Activated naive CD8-positive, alpha-beta T cell treated with anti-CD3 and anti-CD28 coated beads for 36 hours (primary cell): Measurements from ENCODE around the gene PTPRD. TPM values are rescaled to one million over a fixed set of nuclear protein-coding genes. Genes with fewer than 3 reads are reported as not detected.

Source experiments
- DNase-seq: peaks from one replicate; pipeline ENCODE4 v3.0.0; 2021
- H3K27ac Mint-ChIP-seq: one replicate; pipeline ENCODE4 v1.8.0; 2022; ENCODE audit warnings: mild to moderate bottlenecking, moderate library complexity, mixed read lengths
- H3K27me3 Mint-ChIP-seq: one replicate; pipeline ENCODE4 v1.8.0; 2022; ENCODE audit warnings: mild to moderate bottlenecking, mixed read lengths
- H3K36me3 Mint-ChIP-seq: one replicate; pipeline ENCODE4 v1.8.0; 2021; ENCODE audit warnings: mild to moderate bottlenecking, mixed read lengths
- H3K4me1 Mint-ChIP-seq: one replicate; pipeline ENCODE4 v1.8.0; 2021; ENCODE audit warnings: mixed read lengths
- H3K4me3 Mint-ChIP-seq: one replicate; pipeline ENCODE4 v1.8.0; 2022; ENCODE audit warnings: mild to moderate bottlenecking, moderate library complexity, mixed read lengths
- H3K9me3 Mint-ChIP-seq: one replicate; pipeline ENCODE4 v1.8.0; 2022; ENCODE audit warnings: mixed read lengths
- total RNA-seq, 2 experiments: library from RNA; stranded (reverse); gene quantifications; one replicate each; pipeline ENCODE4 v1.2.3, GENCODE V29; 2021

The PTPRD gene
- total RNA-seq, 2 experiments from 2014 or later, result 0.16 to 0.18 TPM

GRCh38 chr9:8366161-8366926 lies 2246.5 kb downstream of the PTPRD start:
- no peak for DNase-seq
- H3K9me3 Mint-ChIP-seq, result no peaks in the 10 kb centered on the region
- H3K4me1 Mint-ChIP-seq, result peaks cover 8% of the 10 kb centered on the region
- H3K27ac Mint-ChIP-seq, result no peak overlapping the region
- no peaks in the 10 kb centered on the region for H3K36me3 Mint-ChIP-seq
- H3K4me3 Mint-ChIP-seq, result no peak overlapping the region
- H3K27me3 Mint-ChIP-seq, result peaks cover 5% of the 10 kb centered on the region

DNA sequence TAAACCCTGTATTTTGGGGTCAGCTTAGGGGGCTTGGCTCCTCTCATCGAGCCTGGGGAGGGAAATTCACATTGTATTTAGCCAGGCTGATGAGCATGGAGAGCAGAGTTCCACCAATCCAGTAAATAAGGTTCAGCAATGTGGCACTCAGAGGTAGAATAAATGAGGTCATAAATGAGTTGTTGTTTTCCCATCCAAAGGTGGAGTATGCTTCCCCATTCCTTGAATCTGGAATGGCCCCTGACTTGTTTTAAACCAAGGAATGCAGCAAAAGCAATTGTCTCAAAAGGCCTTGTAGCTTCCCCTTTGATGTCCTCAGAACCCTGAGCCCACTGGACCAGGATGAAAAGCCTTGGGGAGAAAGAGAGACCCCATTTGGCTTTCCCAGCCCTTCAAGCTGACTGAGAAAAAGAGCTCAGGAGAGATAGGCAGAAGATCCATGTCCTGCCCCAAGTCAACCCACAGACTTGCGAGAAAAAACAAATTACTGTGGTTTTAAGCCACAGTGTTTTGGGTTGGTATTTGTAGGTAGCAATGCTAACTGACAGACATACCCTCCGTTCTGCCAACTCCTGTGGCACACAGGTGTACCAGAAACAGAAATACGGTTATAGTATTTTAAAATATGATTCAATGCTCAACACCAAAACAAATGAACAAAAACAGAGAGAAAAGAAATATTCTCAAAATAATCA lies 2247.2 kb downstream of the PTPRD start:
- DNase-seq, result no peak
- peaks cover 8% of the 10 kb centered on the region for H3K4me1 Mint-ChIP-seq
- no peak overlapping the region for H3K27ac Mint-ChIP-seq
- H3K36me3 Mint-ChIP-seq, result no peaks in the 10 kb centered on the region
- H3K27me3 Mint-ChIP-seq, result peaks cover 5% of the 10 kb centered on the region
- H3K9me3 Mint-ChIP-seq, result no peaks in the 10 kb centered on the region
- no peak overlapping the region for H3K4me3 Mint-ChIP-seq

- peaks cover 5% of the 10 kb centered on the region for H3K27me3 Mint-ChIP-seq
- H3K36me3 Mint-ChIP-seq, result no peaks in the 10 kb centered on the region
- no peak overlapping the region for H3K4me3 Mint-ChIP-seq
- peaks cover 8% of the 10 kb centered on the region for H3K4me1 Mint-ChIP-seq
- H3K27ac Mint-ChIP-seq, result no peak overlapping the region
- no peaks in the 10 kb centered on the region for H3K9me3 Mint-ChIP-seq
- no peak for DNase-seq
These were observed 2247.8 kb downstream of the PTPRD start for GRCh38 chr9:8365029-8365428.

- Mint-ChIP-seq H3K4me3 (no peak overlapping the region), H3K9me3 (no peaks in the 10 kb centered on the region), H3K27me3 (peaks cover 5% of the 10 kb centered on the region), H3K4me1 (peaks cover 8% of the 10 kb centered on the region), H3K36me3 (no peaks in the 10 kb centered on the region), H3K27ac (no peak overlapping the region)
- no peak for DNase-seq
These were observed 2248.6 kb downstream of the PTPRD start for GRCh38 chr9:8364026-8364752.

DNA sequence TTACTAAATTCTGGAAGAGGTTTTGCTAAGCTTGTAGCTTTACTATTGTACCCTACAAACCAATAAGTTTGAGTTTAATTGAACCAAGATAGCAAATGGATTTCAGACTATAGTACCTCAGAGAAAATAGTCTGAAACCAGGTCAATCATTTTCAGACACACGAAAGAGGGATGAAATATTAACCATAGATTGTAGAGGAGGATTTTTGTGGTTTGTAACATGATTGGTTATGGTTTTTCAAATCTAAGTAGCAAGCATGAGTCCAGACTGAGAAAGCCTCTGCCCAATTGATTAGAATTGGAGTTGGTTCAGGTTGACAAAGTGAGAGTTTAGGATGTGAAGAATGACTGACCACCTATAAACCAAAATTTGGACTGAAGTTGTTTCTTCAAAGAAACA lies 2250.6 kb downstream of the PTPRD start:
- H3K9me3 Mint-ChIP-seq, result no peaks in the 10 kb centered on the region
- no peak for DNase-seq
- H3K27ac Mint-ChIP-seq, result no peak overlapping the region
- no peak overlapping the region for H3K4me3 Mint-ChIP-seq
- peaks cover 8% of the 10 kb centered on the region for H3K4me1 Mint-ChIP-seq
- peaks cover 5% of the 10 kb centered on the region for H3K27me3 Mint-ChIP-seq
- no peaks in the 10 kb centered on the region for H3K36me3 Mint-ChIP-seq

GRCh38 chr9:8361364-8361763 lies 2251.4 kb downstream of the PTPRD start:
- peaks cover 8% of the 10 kb centered on the region for H3K4me1 Mint-ChIP-seq
- no peaks in the 10 kb centered on the region for H3K9me3 Mint-ChIP-seq
- DNase-seq, result no peak
- no peaks in the 10 kb centered on the region for H3K36me3 Mint-ChIP-seq
- no peak overlapping the region for H3K4me3 Mint-ChIP-seq
- H3K27ac Mint-ChIP-seq, result no peak overlapping the region
- H3K27me3 Mint-ChIP-seq, result peaks cover 5% of the 10 kb centered on the region

GRCh38 chr9:8356406-8356805 lies 2256.4 kb downstream of the PTPRD start:
- Mint-ChIP-seq H3K36me3 (no peaks in the 10 kb centered on the region), H3K9me3 (no peaks in the 10 kb centered on the region), H3K27me3 (no peaks in the 10 kb centered on the region), H3K4me1 (no peaks in the 10 kb centered on the region), H3K4me3 (no peak overlapping the region), H3K27ac (no peak overlapping the region)
- DNase-seq, result no peak

DNA sequence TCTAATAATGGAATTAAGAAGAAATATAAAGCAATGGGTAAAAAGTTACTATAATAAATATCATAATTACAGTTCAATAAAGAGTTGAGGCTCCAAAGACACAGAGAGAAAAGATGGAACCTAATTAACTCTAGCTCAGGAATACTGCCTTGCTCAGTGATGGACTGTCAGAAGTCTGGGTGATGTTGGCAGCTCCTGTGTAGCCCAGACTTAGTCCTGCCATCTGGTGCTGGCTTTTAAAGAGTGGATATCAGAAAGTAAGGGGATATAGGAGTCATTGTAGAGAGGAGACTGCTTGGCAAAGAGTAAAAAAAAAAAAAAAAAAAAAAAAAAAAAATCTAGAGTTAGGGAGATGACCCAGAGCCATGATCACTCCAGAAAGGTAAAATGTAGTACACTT lies 2261.4 kb downstream of the PTPRD start:
- Mint-ChIP-seq H3K27me3 (no peaks in the 10 kb centered on the region), H3K36me3 (no peaks in the 10 kb centered on the region), H3K27ac (no peak overlapping the region), H3K4me1 (no peaks in the 10 kb centered on the region), H3K9me3 (no peaks in the 10 kb centered on the region), H3K4me3 (no peak overlapping the region)
- DNase-seq, result no peak

- H3K36me3 Mint-ChIP-seq, result no peaks in the 10 kb centered on the region
- no peaks in the 10 kb centered on the region for H3K9me3 Mint-ChIP-seq
- no peak for DNase-seq
- no peak overlapping the region for H3K27ac Mint-ChIP-seq
- no peaks in the 10 kb centered on the region for H3K4me1 Mint-ChIP-seq
- H3K27me3 Mint-ChIP-seq, result peaks cover 3% of the 10 kb centered on the region
- H3K4me3 Mint-ChIP-seq, result no peak overlapping the region
These were observed 2262.9 kb downstream of the PTPRD start for GRCh38 chr9:8349901-8350300.

DNA sequence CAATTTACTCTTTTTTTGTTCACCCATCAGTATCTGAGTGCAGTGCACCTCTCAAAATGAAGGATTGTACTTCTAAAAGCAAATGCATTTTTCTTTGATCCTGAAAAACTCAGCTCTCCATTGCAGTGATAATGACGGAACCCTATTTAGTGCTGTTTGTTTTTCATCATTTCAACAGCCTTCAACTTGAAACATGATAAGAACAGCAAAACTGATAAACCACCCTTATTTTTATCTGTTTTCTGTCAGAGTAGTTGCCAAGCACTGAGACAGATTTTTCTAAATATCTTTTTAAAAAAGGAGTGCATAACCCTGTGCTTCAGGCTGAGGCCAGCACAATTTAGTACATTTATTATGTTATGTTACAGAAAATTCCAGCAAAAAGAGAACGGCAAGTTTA lies 2263.4 kb downstream of the PTPRD start:
- Mint-ChIP-seq H3K4me1 (no peaks in the 10 kb centered on the region), H3K9me3 (no peaks in the 10 kb centered on the region), H3K4me3 (no peak overlapping the region), H3K27ac (no peak overlapping the region), H3K27me3 (peaks cover 3% of the 10 kb centered on the region), H3K36me3 (no peaks in the 10 kb centered on the region)
- no peak for DNase-seq

- Mint-ChIP-seq H3K27ac (no peak overlapping the region), H3K27me3 (peaks cover 3% of the 10 kb centered on the region), H3K4me1 (no peaks in the 10 kb centered on the region), H3K4me3 (no peak overlapping the region), H3K36me3 (no peaks in the 10 kb centered on the region), H3K9me3 (no peaks in the 10 kb centered on the region)
- DNase-seq, result no peak
These were observed 2264.0 kb downstream of the PTPRD start for GRCh38 chr9:8348756-8349155.

GRCh38 chr9:8346296-8346695 lies 2266.5 kb downstream of the PTPRD start:
- H3K9me3 Mint-ChIP-seq, result no peaks in the 10 kb centered on the region
- no peaks in the 10 kb centered on the region for H3K4me1 Mint-ChIP-seq
- H3K36me3 Mint-ChIP-seq, result no peaks in the 10 kb centered on the region
- H3K27me3 Mint-ChIP-seq, result peaks cover 3% of the 10 kb centered on the region
- no peak for DNase-seq
- H3K27ac Mint-ChIP-seq, result no peak overlapping the region
- no peak overlapping the region for H3K4me3 Mint-ChIP-seq

- no peaks in the 10 kb centered on the region for H3K4me1 Mint-ChIP-seq
- H3K27me3 Mint-ChIP-seq, result no peaks in the 10 kb centered on the region
- no peaks in the 10 kb centered on the region for H3K9me3 Mint-ChIP-seq
- no peak overlapping the region for H3K27ac Mint-ChIP-seq
- H3K4me3 Mint-ChIP-seq, result no peak overlapping the region
- DNase-seq, result no peak
- no peaks in the 10 kb centered on the region for H3K36me3 Mint-ChIP-seq
These were observed 2273.9 kb downstream of the PTPRD start for GRCh38 chr9:8338767-8339510.

GRCh38 chr9:8337834-8338766 lies 2274.7 kb downstream of the PTPRD start:
- DNase-seq, result no peak
- Mint-ChIP-seq H3K27me3 (no peaks in the 10 kb centered on the region), H3K36me3 (no peaks in the 10 kb centered on the region), H3K9me3 (no peaks in the 10 kb centered on the region), H3K4me1 (no peaks in the 10 kb centered on the region), H3K27ac (no peak overlapping the region), H3K4me3 (no peak overlapping the region)
